Spleen (tissue), 11 donors: ENCODE data around the gene CEP350. TPM values are rescaled to one million over a fixed set of nuclear protein-coding genes. Genes with fewer than 3 reads are reported as not detected.

Experiments
- DNase-seq: peaks from one replicate; pipeline ENCODE4 v3.0.0-alpha.2; 2020
- H3K27ac ChIP-seq, 8 donors: fragments of 200-600 bp; sonication (generic) in 7 of 8; 1 replicate in 4 of 8; 2 replicates in 4 of 8; pipeline versions ENCODE4 v1.5.0 to v1.8.0; 2016 to 2021; ENCODE audit warnings: inconsistent platforms in 4 of 8, mild to moderate bottlenecking in 4 of 8, moderate library complexity in 1 of 8
- H3K27me3 ChIP-seq, 7 donors: fragments of 200-600 bp; sonication (generic) in 6 of 7; replicated peaks in 1 of 7; 1 replicate in 4 of 7; 2 replicates in 3 of 7; pipeline versions ENCODE4 v1.5.0 to v1.8.0; 2016 to 2021; ENCODE audit warnings: inconsistent platforms in 3 of 7, mild to moderate bottlenecking in 1 of 7
- H3K36me3 ChIP-seq, 6 donors: fragments of 200-600 bp; sonication (generic) in 5 of 6; 1 replicate in 4 of 6; 2 replicates in 2 of 6; pipeline versions ENCODE4 v1.5.0 to v1.8.0; 2016 to 2021; ENCODE audit warnings: inconsistent platforms in 2 of 6
- H3K4me1 ChIP-seq, 6 donors: fragments of 200-600 bp; sonication (generic) in 5 of 6; 1 replicate in 3 of 6; 2 replicates in 3 of 6; pipeline versions ENCODE4 v1.5.0 to v1.8.0; 2016 to 2021; ENCODE audit warnings: inconsistent platforms in 3 of 6
- H3K4me3 ChIP-seq, 8 donors: fragments of 200-600 bp; sonication (generic) in 7 of 8; 1 replicate in 4 of 8; 2 replicates in 4 of 8; pipeline versions ENCODE4 v1.5.0 to v1.8.0; 2016 to 2021; ENCODE audit warnings: inconsistent platforms in 4 of 8, mild to moderate bottlenecking in 4 of 8, moderate library complexity in 2 of 8
- H3K9me3 ChIP-seq, 8 donors: fragments of 200-600 bp; sonication (generic) in 7 of 8; 1 replicate in 4 of 8; 2 replicates in 4 of 8; pipeline versions ENCODE4 v1.5.0 to v1.8.0; 2016 to 2021; ENCODE audit warnings: inconsistent platforms in 4 of 8
- POLR2A ChIP-seq, 3 donors: fragments of 450-650 bp; IDR thresholded peaks; one replicate each; pipeline ENCODE4 v1.5.1; 2017; ENCODE audit warnings: antibody characterized with exemption in 3 of 3, mild to moderate bottlenecking in 1 of 3
- POLR2AphosphoS5 ChIP-seq, 3 donors: sonication (generic); formaldehyde crosslinking; IDR thresholded peaks; one replicate each; pipeline ENCODE4 v1.5.1; 2017; ENCODE audit warnings: antibody characterized with exemption in 3 of 3
- whole genome bisulfite sequencing, 5 donors: extraction: QIAGEN DNeasy Blood & Tissue Kit in 3 of 5; methylation state at CpG; one replicate each; pipeline versions ENCODE4 v1.1.5 to v1.1.7; 2013 to 2018; 5-methylcytosine and 5-hydroxymethylcytosine counted together
- intact Hi-C: fragments of 100-400 bp; cut with DNase I; formaldehyde crosslinking; loops from one replicate; pipeline ENCODE4 v1.15.0; 2023; ENCODE audit warnings: low total_unique reads
- polyA plus RNA-seq, 3 donors: library from polyadenylated mRNA; stranded (reverse); fragments of 200-250 nt; gene quantifications; one replicate each; pipeline ENCODE4 v1.2.1, GENCODE V29; 2013
- total RNA-seq, 7 donors: library from RNA; depleted of rRNA in 3 of 7; stranded (reverse); fragments of >200 nt in 3 of 7; fragmentation: NEBNext Ultra II Directional in 4 of 7; extraction: Animal tissue kit (Norgen Biotek cat#: 25700) in 4 of 7; gene quantifications; one replicate each; pipeline versions ENCODE4 v1.1.0 to v1.2.1, GENCODE V29; 2016 to 2021
- TF ChIP-seq, protein P1 (sequence below), 11 experiments: fragments of 200-600 bp in 7 of 11; fragments of 450-650 bp in 4 of 11; sonication (generic) in 4 of 11; IDR thresholded peaks in 8 of 11; conservative IDR thresholded peaks in 3 of 11; 1 replicate in 7 of 11; 2 replicates in 4 of 11; pipeline versions ENCODE4 v1.4.0 to v1.8.0; 2016 to 2021; ENCODE audit warnings: antibody characterized with exemption in 11 of 11, inconsistent platforms in 4 of 11, mild to moderate bottlenecking in 1 of 11
- donor health status: healthy with polysubstance abuse.
- donor health status: DM: no; HTN: no; CAD: no; lungs with moderate emphysema.
- donor health status: DM: no; HTN: no; CAD: no.
- donor health status: Bipolar disorder and iron deficiency.
- donor health status: healthy.
- donor health status: DM: no; HTN: no; CAD: no.
- donor health status: DM: yes; HTN: yes; CAD: no.

Gene CEP350
- total and polyA plus RNA-seq, 10 donors, result 3.5 to 89.2 (median 66.0) TPM

DNA sequence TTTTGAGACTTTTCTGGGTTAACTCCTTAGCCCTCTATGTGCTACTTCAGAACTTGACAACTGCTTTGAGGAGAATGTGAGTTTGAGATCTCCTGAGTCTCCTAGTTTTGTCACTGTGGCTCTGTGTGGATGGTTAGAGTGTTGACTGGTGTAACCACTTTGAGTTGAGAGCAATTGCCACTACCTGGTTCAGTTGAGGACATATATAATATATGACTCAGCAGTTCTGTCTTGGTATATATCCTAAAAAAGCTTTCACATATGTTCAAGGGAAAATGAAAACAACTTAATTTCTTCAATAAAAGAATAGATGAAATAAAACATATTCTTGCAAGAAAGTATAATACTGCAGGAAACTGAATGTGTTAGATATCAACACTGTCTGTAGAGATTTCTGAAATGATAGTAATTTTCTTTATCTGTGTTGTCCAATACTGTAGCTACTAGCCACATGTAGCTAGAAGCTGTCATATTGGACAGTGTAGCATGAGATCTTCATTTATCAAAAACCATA, 103.3 kb downstream of the CEP350 start:
- Histone ChIP-seq H3K4me3 (no peak overlapping the region), H3K27me3 (no peaks in the 10 kb centered on the region), H3K36me3 (peaks cover 0 to 99% (median 67%) of the 10 kb centered on the region in 6 donors), H3K9me3 (no peaks in the 10 kb centered on the region), H3K4me1 (peaks cover 0 to 4% (median 0%) of the 10 kb centered on the region in 6 donors), H3K27ac (no peak overlapping the region)
- TF ChIP-seq POLR2A (IDR thresholded peaks at IDR 0.05) (no peak), POLR2AphosphoS5 (IDR thresholded peaks at IDR 0.05) (no peak)
- TF ChIP-seq, protein P1, sequence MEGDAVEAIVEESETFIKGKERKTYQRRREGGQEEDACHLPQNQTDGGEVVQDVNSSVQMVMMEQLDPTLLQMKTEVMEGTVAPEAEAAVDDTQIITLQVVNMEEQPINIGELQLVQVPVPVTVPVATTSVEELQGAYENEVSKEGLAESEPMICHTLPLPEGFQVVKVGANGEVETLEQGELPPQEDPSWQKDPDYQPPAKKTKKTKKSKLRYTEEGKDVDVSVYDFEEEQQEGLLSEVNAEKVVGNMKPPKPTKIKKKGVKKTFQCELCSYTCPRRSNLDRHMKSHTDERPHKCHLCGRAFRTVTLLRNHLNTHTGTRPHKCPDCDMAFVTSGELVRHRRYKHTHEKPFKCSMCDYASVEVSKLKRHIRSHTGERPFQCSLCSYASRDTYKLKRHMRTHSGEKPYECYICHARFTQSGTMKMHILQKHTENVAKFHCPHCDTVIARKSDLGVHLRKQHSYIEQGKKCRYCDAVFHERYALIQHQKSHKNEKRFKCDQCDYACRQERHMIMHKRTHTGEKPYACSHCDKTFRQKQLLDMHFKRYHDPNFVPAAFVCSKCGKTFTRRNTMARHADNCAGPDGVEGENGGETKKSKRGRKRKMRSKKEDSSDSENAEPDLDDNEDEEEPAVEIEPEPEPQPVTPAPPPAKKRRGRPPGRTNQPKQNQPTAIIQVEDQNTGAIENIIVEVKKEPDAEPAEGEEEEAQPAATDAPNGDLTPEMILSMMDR (IDR thresholded peaks at IDR 0.05 in 8 of 11, conservative IDR thresholded peaks at IDR 0.05 in 3 of 11), result no peak
- no peak for DNase-seq
- intact Hi-C loops, result no loop called here

DNA sequence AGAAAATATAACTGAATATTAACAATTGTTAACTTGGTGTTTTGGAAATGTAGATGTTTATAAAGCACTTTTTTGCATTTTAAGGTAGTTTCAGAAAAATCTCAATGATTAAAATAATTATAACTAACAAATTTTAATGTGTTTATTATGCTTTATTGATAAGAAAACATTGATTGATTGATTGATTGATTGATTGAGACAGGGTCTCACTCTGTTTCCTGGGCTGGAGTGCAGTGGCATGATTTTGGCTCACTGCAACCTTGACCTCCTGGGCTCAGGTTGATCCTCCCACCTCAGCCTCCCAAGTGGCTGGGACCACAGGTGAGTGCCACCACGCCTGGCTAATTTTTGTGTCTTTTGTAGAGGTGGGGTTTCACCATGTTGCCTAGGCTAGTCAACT, 106.4 kb downstream of the CEP350 start:
- peaks cover 0 to 99% (median 70%) of the 10 kb centered on the region in 6 donors for H3K36me3 ChIP-seq
- no peak overlapping the region for H3K27ac ChIP-seq
- no peak for TF ChIP-seq POLR2A (IDR thresholded peaks at IDR 0.05)
- no peak for TF ChIP-seq POLR2AphosphoS5 (IDR thresholded peaks at IDR 0.05)
- TF ChIP-seq, protein P1 (IDR thresholded peaks at IDR 0.05 in 8 of 11, conservative IDR thresholded peaks at IDR 0.05 in 3 of 11), result no peak
- no peaks in the 10 kb centered on the region for H3K27me3 ChIP-seq
- H3K4me1 ChIP-seq, result peaks cover 0 to 4% (median 0%) of the 10 kb centered on the region in 6 donors
- no peak overlapping the region for H3K4me3 ChIP-seq
- no peak for DNase-seq
- intact Hi-C loops, result no loop called here
- 95 to 100% (median 100%) methylated on average over 1 of the region's 1 CpG for WGBS, 5 donors
- H3K9me3 ChIP-seq, result no peaks in the 10 kb centered on the region

DNA sequence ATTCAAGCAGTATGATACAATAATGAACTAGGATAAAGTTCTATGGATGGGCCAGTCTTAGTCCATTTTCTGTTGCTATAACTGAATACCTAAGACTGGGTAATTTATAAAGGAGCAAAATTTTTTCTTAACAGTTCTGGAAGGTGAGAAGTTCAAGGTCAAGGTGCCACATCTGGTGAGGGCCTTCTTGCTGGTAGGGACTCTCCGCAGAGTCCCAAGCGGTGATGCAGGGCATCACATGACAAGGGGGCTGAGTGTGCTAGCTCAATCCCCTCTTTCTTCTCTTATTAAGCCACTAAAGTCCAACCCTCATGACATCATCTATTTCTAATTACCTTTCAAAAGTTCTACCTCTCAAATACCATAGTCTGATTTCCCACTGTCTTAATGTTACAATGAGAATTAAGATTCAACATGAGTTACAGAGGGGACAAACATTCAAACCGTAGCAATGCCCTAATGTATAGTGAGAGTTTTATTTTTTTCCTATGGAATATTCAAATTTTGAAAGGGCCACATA, 107.9 kb downstream of the CEP350 start:
- Histone ChIP-seq H3K36me3 (peaks cover 0 to 99% (median 68%) of the 10 kb centered on the region in 6 donors), H3K4me3 (no peak overlapping the region), H3K27me3 (no peaks in the 10 kb centered on the region), H3K9me3 (no peaks in the 10 kb centered on the region), H3K27ac (no peak overlapping the region), H3K4me1 (peaks cover 0 to 4% (median 0%) of the 10 kb centered on the region in 6 donors)
- WGBS, 5 donors, result 94 to 97% (median 97%) methylated on average over 3 of the region's 3 CpGs
- TF ChIP-seq, protein P1 (IDR thresholded peaks at IDR 0.05 in 8 of 11, conservative IDR thresholded peaks at IDR 0.05 in 3 of 11), result no peak
- TF ChIP-seq POLR2AphosphoS5 (IDR thresholded peaks at IDR 0.05) (no peak), POLR2A (IDR thresholded peaks at IDR 0.05) (no peak)
- DNase-seq, result no peak
- intact Hi-C loops, result no loop called here

DNA sequence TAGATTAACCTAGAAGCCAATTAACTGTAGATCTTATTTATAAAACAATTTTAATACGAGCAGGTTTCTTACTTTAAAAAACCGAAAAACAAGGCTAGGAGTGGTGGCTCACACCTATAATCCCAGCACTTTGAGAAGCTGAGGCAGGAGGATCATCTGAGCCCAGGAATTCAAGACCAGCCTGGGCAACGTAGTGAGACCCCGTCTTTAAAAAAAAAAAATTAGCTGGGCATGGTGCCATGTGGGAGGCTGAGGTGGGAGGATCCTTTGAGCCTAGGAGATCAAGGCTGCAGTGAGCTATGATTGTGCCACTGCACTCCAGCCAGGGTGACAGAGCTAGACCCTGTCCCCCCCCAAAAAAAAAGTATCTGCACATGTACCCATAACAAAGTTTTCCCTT, 110.8 kb downstream of the CEP350 start:
- Histone ChIP-seq H3K4me3 (no peak overlapping the region), H3K9me3 (no peaks in the 10 kb centered on the region), H3K27me3 (no peaks in the 10 kb centered on the region), H3K4me1 (no peaks in the 10 kb centered on the region), H3K36me3 (peaks cover 0 to 100% (median 75%) of the 10 kb centered on the region in 6 donors), H3K27ac (no peak overlapping the region)
- intact Hi-C loops, result no loop called here
- 93 to 97% (median 96%) methylated on average over 4 of the region's 4 CpGs for WGBS, 5 donors
- no peak for DNase-seq
- TF ChIP-seq, protein P1 (IDR thresholded peaks at IDR 0.05 in 8 of 11, conservative IDR thresholded peaks at IDR 0.05 in 3 of 11), result no peak
- no peak for TF ChIP-seq POLR2A (IDR thresholded peaks at IDR 0.05)
